H9 (cell line): Measurements from ENCODE around the gene SZT2. TPM values are rescaled to one million over a fixed set of nuclear protein-coding genes. Genes with fewer than 3 reads are reported as not detected.

Source experiments
- DNase-seq: peaks from one replicate; pipeline ENCODE4 v3.0.0-alpha.2; 2017
- H2AFZ ChIP-seq: one replicate; pipeline ENCODE4 v1.6.1; 2013; ENCODE audit warnings: mild to moderate bottlenecking, low read length, control low read depth, moderate library complexity
- H2AK5ac ChIP-seq: 2 replicates; pipeline ENCODE4 v1.6.1; 2013; ENCODE audit warnings: low read length, control low read depth, mixed read lengths; ENCODE audit not compliant: insufficient read length
- H2BK120ac ChIP-seq: one replicate; pipeline ENCODE4 v1.6.1; 2013; ENCODE audit warnings: low read depth, mild to moderate bottlenecking, low read length, control low read depth, inconsistent platforms; ENCODE audit not compliant: poor library complexity, severe bottlenecking
- H2BK12ac ChIP-seq: 2 replicates; pipeline ENCODE4 v1.6.1; 2013; ENCODE audit warnings: low read length, control low read depth, mixed read lengths, low read depth; ENCODE audit not compliant: insufficient read length
- H2BK15ac ChIP-seq: 2 replicates; pipeline ENCODE4 v1.6.1; 2013; ENCODE audit warnings: low read depth, low read length, control low read depth
- H2BK20ac ChIP-seq: one replicate; pipeline ENCODE4 v1.6.1; 2013; ENCODE audit warnings: low read depth, mild to moderate bottlenecking, low read length, control low read depth, inconsistent platforms; ENCODE audit not compliant: poor library complexity, severe bottlenecking
- H2BK5ac ChIP-seq: 2 replicates; pipeline ENCODE4 v1.6.1; 2013; ENCODE audit warnings: low read length, control low read depth, mixed read lengths; ENCODE audit not compliant: insufficient read length
- H3K14ac ChIP-seq: 2 replicates; pipeline ENCODE4 v1.6.1; 2013; ENCODE audit warnings: low read length, control low read depth; ENCODE audit not compliant: insufficient read depth
- H3K18ac ChIP-seq: 2 replicates; pipeline ENCODE4 v1.6.1; 2013; ENCODE audit warnings: low read depth, mild to moderate bottlenecking, mixed read lengths, low read length, control low read depth; ENCODE audit not compliant: insufficient read length
- H3K23ac ChIP-seq: 2 replicates; pipeline ENCODE4 v1.6.1; 2013; ENCODE audit warnings: low read length, control low read depth, mixed read lengths, low read depth; ENCODE audit not compliant: insufficient read length
- H3K23me2 ChIP-seq: 2 replicates; pipeline ENCODE4 v1.6.1; 2013; ENCODE audit warnings: low read depth, mild to moderate bottlenecking, mixed read lengths, low read length, control low read depth; ENCODE audit not compliant: insufficient read length, poor library complexity, severe bottlenecking
- H3K27ac ChIP-seq: 2 replicates; pipeline ENCODE4 v1.5.1; 2013; ENCODE audit warnings: low read length, control low read depth, mixed read lengths, low read depth; ENCODE audit not compliant: insufficient read length
- H3K27me3 ChIP-seq: 2 replicates; pipeline ENCODE4 v1.6.1; 2013; ENCODE audit warnings: low read length, control low read depth, inconsistent platforms; ENCODE audit not compliant: insufficient read depth
- H3K4ac ChIP-seq: 2 replicates; pipeline ENCODE4 v1.6.1; 2013; ENCODE audit warnings: low read depth, mild to moderate bottlenecking, control low read depth, inconsistent platforms, low read length, moderate library complexity
- H3K4me1 ChIP-seq: 2 replicates; pipeline ENCODE4 v1.6.1; 2013; ENCODE audit warnings: low read length, control low read depth, inconsistent platforms; ENCODE audit not compliant: insufficient read depth
- H3K4me2 ChIP-seq: 2 replicates; pipeline ENCODE4 v1.6.1; 2013; ENCODE audit warnings: low read length, control low read depth, mixed read lengths; ENCODE audit not compliant: insufficient read length, insufficient read depth
- H3K56ac ChIP-seq: 2 replicates; pipeline ENCODE4 v1.6.1; 2013; ENCODE audit warnings: low read depth, mild to moderate bottlenecking, mixed read lengths, low read length, control low read depth; ENCODE audit not compliant: insufficient read length
- H3K79me1 ChIP-seq: 2 replicates; pipeline ENCODE4 v1.6.1; 2013; ENCODE audit warnings: low read depth, mild to moderate bottlenecking, moderate library complexity, low read length, control low read depth, inconsistent platforms; ENCODE audit not compliant: insufficient read depth, poor library complexity, severe bottlenecking
- H3K79me2 ChIP-seq: 2 replicates; pipeline ENCODE4 v1.6.1; 2013; ENCODE audit warnings: low read length, control low read depth, inconsistent platforms; ENCODE audit not compliant: insufficient read depth
- H3K9ac ChIP-seq: 2 replicates; pipeline ENCODE4 v1.6.1; 2013; ENCODE audit warnings: low read length, control low read depth, mixed read lengths; ENCODE audit not compliant: insufficient read length; ENCODE audit errors: extremely low read depth
- H3K9me3 ChIP-seq: one replicate; pipeline ENCODE4 v1.6.1; 2013; ENCODE audit warnings: low read depth, low read length, inconsistent platforms; ENCODE audit not compliant: control insufficient read depth
- H3T11ph ChIP-seq: one replicate; pipeline ENCODE4 v1.6.1; 2013; ENCODE audit warnings: mild to moderate bottlenecking, low read length, control low read depth, inconsistent platforms
- H4K20me1 ChIP-seq: one replicate; pipeline ENCODE4 v1.6.1; 2013; ENCODE audit not compliant: control insufficient read depth, insufficient read length, insufficient read depth
- H4K5ac ChIP-seq: 2 replicates; pipeline ENCODE4 v1.6.1; 2013; ENCODE audit warnings: low read depth, mild to moderate bottlenecking, mixed read lengths, low read length, control low read depth; ENCODE audit not compliant: insufficient read length
- H4K8ac ChIP-seq: replicated peaks from 2 replicates; pipeline ENCODE4 v1.6.1; 2013; ENCODE audit warnings: low read length, control low read depth, mixed read lengths, low read depth; ENCODE audit not compliant: insufficient read length
- H4K91ac ChIP-seq: 2 replicates; pipeline ENCODE4 v1.6.1; 2013; ENCODE audit warnings: low read depth, mild to moderate bottlenecking, moderate library complexity, mixed read lengths, low read length, control low read depth; ENCODE audit not compliant: insufficient read length
- H3K27ac Mint-ChIP-seq, 3 experiments: 2 replicates in 2 of 3; 3 replicates in 1 of 3; pipeline ENCODE4 v1.8.0; 2020 to 2021; ENCODE audit warnings: mixed read lengths in 3 of 3, mild to moderate bottlenecking in 1 of 3, moderate library complexity in 1 of 3
- H3K27me3 Mint-ChIP-seq: 2 replicates; pipeline ENCODE4 v1.8.0; 2021; ENCODE audit warnings: low read depth, mild to moderate bottlenecking, moderate library complexity, mixed read lengths
- H3K36me3 Mint-ChIP-seq, 3 experiments: 2 replicates in 2 of 3; 3 replicates in 1 of 3; pipeline ENCODE4 v1.8.0; 2020 to 2021; ENCODE audit warnings: low read depth in 3 of 3, mixed read lengths in 3 of 3; ENCODE audit not compliant: insufficient read depth in 1 of 3
- H3K4me1 Mint-ChIP-seq, 2 experiments: 2 replicates each; pipeline ENCODE4 v1.8.0; 2020; ENCODE audit warnings: mixed read lengths in 2 of 2
- H3K4me3 Mint-ChIP-seq, 2 experiments: 2 replicates in 1 of 2; 3 replicates in 1 of 2; pipeline ENCODE4 v1.8.0; 2020 to 2021; ENCODE audit warnings: mild to moderate bottlenecking in 2 of 2, mixed read lengths in 2 of 2, moderate library complexity in 1 of 2
- H3K9me3 Mint-ChIP-seq, 2 experiments: 2 replicates in 1 of 2; 3 replicates in 1 of 2; pipeline ENCODE4 v1.8.0; 2020; ENCODE audit warnings: mild to moderate bottlenecking in 2 of 2, mixed read lengths in 2 of 2, moderate library complexity in 1 of 2
- CTCF ChIP-seq: fragments of 200-600 bp; sonication (generic); conservative IDR thresholded peaks from 3 replicates; pipeline ENCODE4 v1.8.0; 2021; ENCODE audit warnings: antibody characterized with exemption, mild to moderate bottlenecking
- WGBS: extraction: QIAGEN DNeasy Blood & Tissue Kit; methylation state at CpG from one replicate; pipeline ENCODE4 v1.1.7; 2013; ENCODE audit warnings: missing lambda C conversion rate, low lambda C conversion rate, mixed read lengths; ENCODE audit not compliant: insufficient read length; ENCODE audit errors: extremely low coverage; 5-methylcytosine and 5-hydroxymethylcytosine counted together
- total RNA-seq: library from RNA; stranded (reverse); gene quantifications from 2 replicates; pipeline ENCODE4 v1.2.1, GENCODE V29; 2021

Gene SZT2
- total RNA-seq, 1 experiment from 2014 or later = 16.8 TPM

DNA sequence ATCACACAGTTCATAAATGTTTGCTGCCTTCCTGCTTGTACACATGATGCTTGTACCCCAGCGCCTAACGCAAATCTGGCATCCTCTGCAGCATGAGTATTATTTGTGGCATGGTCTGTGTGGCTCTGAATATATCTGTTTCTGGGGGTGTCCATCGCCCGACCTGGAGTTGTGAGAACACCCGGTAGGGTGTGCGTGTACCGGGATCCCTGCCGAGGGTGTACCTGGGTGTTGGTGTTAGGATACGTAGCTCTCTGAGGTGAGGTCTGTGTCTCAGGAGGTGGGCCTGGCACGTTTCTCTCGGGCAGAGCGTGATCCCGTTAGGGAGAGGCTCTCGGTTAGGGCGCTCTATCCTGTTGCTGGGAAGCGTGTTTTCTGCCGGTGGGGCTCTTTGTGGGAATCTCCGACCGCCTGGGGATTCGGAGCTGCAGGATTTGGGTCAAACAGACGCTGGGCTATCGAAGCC, 41.3 kb upstream of the SZT2 start:
- Mint-ChIP-seq H3K9me3 (no peaks in the 10 kb centered on the region), H3K27ac (peak overlapping the region in 2 of 3 experiments; percentile 1 to 33; a peak in 2 of 7 replicates), H3K4me1 (peaks cover 35 to 53% of the 10 kb centered on the region in 2 experiments), H3K36me3 (no peaks in the 10 kb centered on the region), H3K4me3 (peak overlapping the region; percentile 58 to 77), H3K27me3 (peaks cover 16% of the 10 kb centered on the region)
- Histone ChIP-seq H3K27ac (no peak overlapping the region), H3K4ac (no peak overlapping the region), H3K9me3 (no peaks in the 10 kb centered on the region), H3K14ac (peak overlapping the region; percentile 85), H3K56ac (no peak overlapping the region), H3K23me2 (peaks cover 10% of the 10 kb centered on the region), H3K9ac (peak overlapping the region; percentile 73), H3K4me1 (peaks cover 5% of the 10 kb centered on the region), H3T11ph (no peak overlapping the region), H2BK15ac (no peak overlapping the region), H2BK5ac (no peak overlapping the region), H4K20me1 (no peaks in the 10 kb centered on the region), H2AFZ (no peak overlapping the region), H4K5ac (no peak overlapping the region), H3K79me2 (no peaks in the 10 kb centered on the region), H3K79me1 (no peaks in the 10 kb centered on the region), H2BK12ac (no peak overlapping the region), H3K23ac (no peak overlapping the region), H2AK5ac (no peak overlapping the region), H4K8ac (no peak overlapping the region), H3K18ac (peak overlapping the region; percentile 87), H4K91ac (no peak overlapping the region), H3K27me3 (peaks cover 4% of the 10 kb centered on the region), H2BK120ac (no peak overlapping the region), H3K4me2 (peak overlapping the region; percentile 77), H2BK20ac (no peak overlapping the region)
- WGBS = no CpG with 5 or more reads among the region's 22 CpGs
- no peak for DNase-seq
- TF ChIP-seq CTCF = no peak
